Esophagus squamous epithelium (tissue), 5 donors: ENCODE measurements around the gene ANK3. TPM values are rescaled to one million over a fixed set of nuclear protein-coding genes. Genes with fewer than 3 reads are reported as not detected.

ENCODE experiments used
- DNase-seq: peaks from one replicate; lab custom pipeline; 2025; lab: John Stamatoyannopoulos, UW
- H3K27ac ChIP-seq, 4 donors: fragments of 200-600 bp; sonication (generic); one replicate each; pipeline ENCODE4 v1.5.1; 2016 to 2019; ENCODE audit warnings: mild to moderate bottlenecking in 1 of 4
- H3K27me3 ChIP-seq, 4 donors: fragments of 200-600 bp; sonication (generic); 1 replicate in 3 of 4; 2 replicates in 1 of 4; pipeline versions ENCODE4 v1.5.1 to v1.6.0; 2017 to 2021; ENCODE audit warnings: antibody characterized with exemption in 1 of 4
- H3K36me3 ChIP-seq, 3 donors: fragments of 200-600 bp; sonication (generic); one replicate each; pipeline ENCODE4 v1.5.1; 2016 to 2019
- H3K4me1 ChIP-seq, 3 donors: fragments of 200-600 bp; sonication (generic); one replicate each; pipeline ENCODE4 v1.5.1; 2017 to 2019
- H3K4me3 ChIP-seq, 4 donors: fragments of 200-600 bp; sonication (generic); 1 replicate in 3 of 4; 2 replicates in 1 of 4; pipeline ENCODE4 v1.5.1; 2016 to 2019; ENCODE audit warnings: mild to moderate bottlenecking in 2 of 4, moderate library complexity in 1 of 4
- H3K9me3 ChIP-seq, 3 donors: fragments of 200-600 bp; sonication (generic); one replicate each; pipeline ENCODE4 v1.5.1; 2016 to 2019
- CTCF ChIP-seq, 6 experiments: fragments of 450-650 bp in 4 of 6; fragments of 200-600 bp in 2 of 6; sonication (generic) in 2 of 6; IDR thresholded peaks; one replicate each; pipeline ENCODE4 v1.5.1; 2016 to 2019; ENCODE audit warnings: antibody characterized with exemption in 6 of 6, mild to moderate bottlenecking in 4 of 6, moderate library complexity in 4 of 6
- POLR2A ChIP-seq, 4 donors: fragments of 450-650 bp; IDR thresholded peaks; one replicate each; pipeline ENCODE4 v1.6.1; 2017; ENCODE audit warnings: antibody characterized with exemption in 4 of 4, mild to moderate bottlenecking in 4 of 4, moderate library complexity in 3 of 4
- intact Hi-C: fragments of 100-400 bp; cut with DNase I; formaldehyde crosslinking; loops from one replicate; pipeline ENCODE4 v1.15.0; 2022
- small RNA-seq, 4 donors: library from RNA; depleted of rRNA; stranded (forward); fragments of <200 nt; gene quantifications; one replicate each; pipeline ENCODE3, GENCODE V24; 2016
- total RNA-seq, 4 donors: library from RNA; depleted of rRNA; stranded (reverse); fragments of >200 nt; gene quantifications; one replicate each; pipeline ENCODE4 v1.1.0, GENCODE V29; 2016
- donor health status: DM: yes; HTN: yes; CAD: no.

ANK3 gene
- total RNA-seq, 4 donors from 2014 or later: 23.1 to 59.1 (median 33.0) TPM

GRCh38 chr10:59977486-59977885, 412.2 kb downstream of the ANK3 start:
- no peak overlapping the region for H3K4me3 ChIP-seq
- TF ChIP-seq CTCF (IDR thresholded peaks at IDR 0.05): no peak
- no peak for TF ChIP-seq POLR2A (IDR thresholded peaks at IDR 0.05)
- H3K9me3 ChIP-seq: peaks cover 0 to 20% (median 18%) of the 10 kb centered on the region in 3 donors
- intact Hi-C loops: no loop called here
- no peak for DNase-seq
- no peaks in the 10 kb centered on the region for H3K27me3 ChIP-seq
- H3K36me3 ChIP-seq: no peaks in the 10 kb centered on the region
- H3K4me1 ChIP-seq: no peaks in the 10 kb centered on the region
- no peak overlapping the region for H3K27ac ChIP-seq

DNA sequence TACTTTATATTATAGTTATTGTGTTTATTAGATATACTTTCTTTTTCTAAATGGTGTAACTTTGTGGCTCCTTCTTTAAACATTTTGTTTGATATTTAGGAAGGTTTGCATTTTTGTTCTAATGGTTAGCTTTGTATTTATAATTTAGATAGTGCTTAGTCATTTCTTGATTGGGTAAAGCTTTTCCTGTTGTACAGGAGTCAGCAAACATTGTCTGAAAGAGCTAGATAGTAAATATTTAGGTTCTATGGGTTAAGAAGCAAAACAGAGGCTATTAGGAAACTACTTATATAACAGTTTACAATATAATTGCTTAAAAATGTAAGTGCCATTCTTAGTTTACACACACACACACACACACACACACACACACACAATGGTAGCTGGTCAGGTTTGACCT, 412.8 kb downstream of the ANK3 start:
- intact Hi-C loops: no loop called here
- peaks cover 0 to 20% (median 18%) of the 10 kb centered on the region in 3 donors for H3K9me3 ChIP-seq
- no peaks in the 10 kb centered on the region for H3K4me1 ChIP-seq
- no peaks in the 10 kb centered on the region for H3K36me3 ChIP-seq
- no peak overlapping the region for H3K4me3 ChIP-seq
- no peaks in the 10 kb centered on the region for H3K27me3 ChIP-seq
- no peak for TF ChIP-seq POLR2A (IDR thresholded peaks at IDR 0.05)
- no peak overlapping the region for H3K27ac ChIP-seq
- DNase-seq: no peak

Small RNA genes within 50 kb of the gene (small RNA-seq; reads per million reads assigned to genes)
- 0 reads per million in 4 donors for gene RF00019
